ENCODE data around the gene SERINC3. TPM values are rescaled to one million over a fixed set of nuclear protein-coding genes. Genes with fewer than 3 reads are reported as not detected.

The SERINC3 gene
- total and polyA plus RNA-seq, 2 of the 8 experiments (the other 6 are each of a cell fraction or from before 2014, with no cell fraction given): 47.2 to 66.0 TPM

DNA sequence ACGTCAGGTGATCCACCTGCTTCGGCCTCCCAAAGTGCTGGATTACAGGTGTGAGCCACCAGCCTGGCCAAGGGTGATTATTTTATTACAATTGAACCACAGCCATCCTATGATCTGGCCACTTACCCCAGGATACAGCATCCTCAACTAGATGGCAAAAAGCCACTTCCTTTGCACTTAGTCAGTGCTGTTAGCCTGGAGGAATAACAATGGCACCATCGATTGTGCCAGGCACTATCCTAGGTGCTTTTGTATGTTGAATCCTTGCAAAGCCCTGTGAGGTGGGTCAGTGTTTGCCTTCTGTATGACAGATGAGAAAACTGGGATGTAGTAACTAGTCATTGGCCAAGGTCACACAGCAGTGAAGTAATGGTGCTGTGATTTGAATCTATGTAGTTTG lies 57.4 kb downstream of the SERINC3 start:
- Histone ChIP-seq H2BK12ac (ENCODE audit: low read depth, low read length) (no peak overlapping the region), H3K4me1 (replicated peaks in 1 of 4; ENCODE audit: control insufficient read depth in 3 of 4, insufficient read depth in 4 of 4, low read length in 3 of 4) (no peaks in the 10 kb centered on the region), H4K91ac (replicated peaks; ENCODE audit: insufficient read length, low read length) (no peak overlapping the region), H3K14ac (ENCODE audit: insufficient read length) (no peak overlapping the region), H3K18ac (ENCODE audit: extremely low read depth, low read length) (no peak overlapping the region), H3K36me3 (ENCODE audit: control insufficient read depth in 2 of 4, insufficient read depth in 4 of 4, low read length in 3 of 4) (no peaks in the 10 kb centered on the region), H3K9ac (replicated peaks in 1 of 4; ENCODE audit: extremely low read depth in 1 of 4, low read depth in 3 of 4, low read length in 3 of 4) (no peak overlapping the region), H2BK5ac (ENCODE audit: low read depth, low read length) (no peak overlapping the region), H3K4me3 (ENCODE audit: extremely low read depth in 1 of 4, insufficient read depth in 2 of 4, low read depth in 3 of 4, low read length in 4 of 4) (no peak overlapping the region), H2AFZ (ENCODE audit: low read length) (no peak overlapping the region), H4K20me1 (replicated peaks in 1 of 2; ENCODE audit: control insufficient read depth in 1 of 2, insufficient read depth in 2 of 2, low read length in 2 of 2) (no peaks in the 10 kb centered on the region), H2BK120ac (replicated peaks; ENCODE audit: low read depth, low read length) (no peak overlapping the region), H3K4ac (replicated peaks; ENCODE audit: insufficient read length, low read depth, low read length) (no peak overlapping the region), H3K27me3 (replicated peaks in 1 of 4; ENCODE audit: control insufficient read depth in 3 of 4, extremely low read depth in 1 of 4, insufficient read depth in 3 of 4, low read length in 3 of 4) (no peaks in the 10 kb centered on the region), H3K79me2 (ENCODE audit: control insufficient read depth in 1 of 2, insufficient read depth in 2 of 2, low read length in 2 of 2) (no peaks in the 10 kb centered on the region), H3K56ac (replicated peaks; ENCODE audit: insufficient read length, low read depth, low read length) (no peak overlapping the region), H3K79me1 (ENCODE audit: low read depth, low read length) (no peaks in the 10 kb centered on the region), H4K8ac (ENCODE audit: extremely low read depth, insufficient read depth, low read length) (no peak overlapping the region; the same call in 1 of the 2 replicates), H4K5ac (ENCODE audit: insufficient read length, low read depth, low read length) (no peak overlapping the region), H3K27ac (ENCODE audit: low read depth, low read length) (no peak overlapping the region), H3K9me3 (ENCODE audit: insufficient read depth in 2 of 2, low read depth in 1 of 2, low read length in 1 of 2) (no peaks in the 10 kb centered on the region), H2BK20ac (ENCODE audit: low read length) (no peak overlapping the region), H3K23me2 (ENCODE audit: low read depth, low read length) (no peaks in the 10 kb centered on the region), H3K23ac (ENCODE audit: insufficient read length) (no peak overlapping the region), H2BK15ac (ENCODE audit: low read length) (no peak overlapping the region), H3K4me2 (ENCODE audit: insufficient read depth in 1 of 2, low read depth in 2 of 2, low read length in 2 of 2) (no peak overlapping the region), H2AK5ac (ENCODE audit: low read depth, low read length) (peak overlapping the region; percentile 16; the same call in 1 of the 2 replicates)
- ChIA-PET POLR2A (ENCODE audit: partially characterized antibody) (no interaction called here), CTCF (ENCODE audit: partially characterized antibody) (interaction anchor here (1.6 kb wide), 2 partner anchors 15 to 76 kb away, joined by 4 to 5 read pairs; no protein-coding TSS in a partner anchor)
- FAIRE-seq (no peak), DNase-seq (ENCODE audit: low read depth in 1 of 2, low spot score in 2 of 2) (no peak)
- 86% methylated on average over 3 of the region's 3 CpGs; no CpG with 5 or more reads in 1 of the 2 experiments for WGBS, 2 experiments (ENCODE audit: extremely low coverage in 1 of 2, insufficient coverage in 1 of 2, insufficient read length in 1 of 2, insufficient replicate concordance in 2 of 2, low coverage in 1 of 2, low lambda C conversion rate in 2 of 2, missing lambda C conversion rate in 1 of 2)
- TF ChIP-seq TAF7 (optimal IDR thresholded peaks at IDR 0.05; ENCODE audit: borderline replicate concordance, low read depth, low read length) (no peak), SRF (IDR thresholded peaks at IDR 0.05; ENCODE audit: low read depth, low read length) (no peak), RNF2 (IDR thresholded peaks at IDR 0.05; ENCODE audit: borderline replicate concordance, low read depth, low read length, missing control alignments, poor library complexity, severe bottlenecking) (no peak), JUN (IDR thresholded peaks at IDR 0.05; ENCODE audit: low read depth, low read length) (no peak), CHD2 (IDR thresholded peaks at IDR 0.05; ENCODE audit: low read length) (no peak), EGR1 (IDR thresholded peaks at IDR 0.05; ENCODE audit: borderline replicate concordance, low read depth, low read length) (no peak), HDAC2 (IDR thresholded peaks at IDR 0.05; ENCODE audit: borderline replicate concordance in 1 of 2, low read depth in 2 of 2, low read length in 2 of 2) (no peak), NRF1 (IDR thresholded peaks at IDR 0.05; ENCODE audit: low read depth, low read length) (no peak), KDM1A (IDR thresholded peaks at IDR 0.05; ENCODE audit: borderline replicate concordance, low read length) (no peak), RXRA (IDR thresholded peaks at IDR 0.05; ENCODE audit: insufficient read depth, low read depth, low read length) (no peak)
